Right renal pelvis (tissue), 4 donors: ENCODE measurements around the gene COL7A1. TPM values are rescaled to one million over a fixed set of nuclear protein-coding genes. Genes with fewer than 3 reads are reported as not detected.

Experiments
- DNase-seq, 4 donors: peaks; one replicate each; pipeline ENCODE4 v3.0.0-alpha.2; 2013; ENCODE audit warnings: low read depth in 4 of 4, low spot score in 3 of 4, missing footprints in 1 of 4
- polyA plus RNA-seq, 4 donors: library from polyadenylated mRNA; unstranded; fragments of 120-200 nt; gene quantifications; one replicate each; pipeline ENCODE4 v1.2.1, GENCODE V29; 2013; ENCODE audit not compliant: insufficient read length in 4 of 4

Gene COL7A1
- polyA plus RNA-seq, 4 donors, result 17.3 to 18.3 (median 17.8) TPM

- no peak for DNase-seq
Observed at GRCh38 chr3:48514431-48515227, 80.5 kb downstream of the COL7A1 start.

Other genes starting within 250 kb of the COL7A1 start
- gene FBXW12, start 223.1 kb downstream of the COL7A1 start, polyA plus RNA-seq, result under 1 TPM; 0.33 to 0.56 (median 0.41) TPM
- 100 to 1,000 TPM; 163 to 236 (median 188) TPM for gene PLXNB1, start 165.2 kb downstream of the COL7A1 start, polyA plus RNA-seq
- gene CCDC51, start 155.2 kb downstream of the COL7A1 start, polyA plus RNA-seq, result 10 to 100 TPM; 25.2 to 29.7 (median 27.8) TPM
- 100 to 1,000 TPM; 293 to 334 (median 315) TPM for gene TMA7, start 155.1 kb downstream of the COL7A1 start, polyA plus RNA-seq
- 10 to 100 TPM; 12.6 to 16.9 (median 14.5) TPM for gene ATRIP, start 148.6 kb downstream of the COL7A1 start, polyA plus RNA-seq
- gene SHISA5, start 91.2 kb downstream of the COL7A1 start, polyA plus RNA-seq, result 100 to 1,000 TPM; 111 to 120 (median 112) TPM
- 1 to 10 TPM; 3.9 to 5.4 (median 4.9) TPM for gene PFKFB4, start 38.5 kb downstream of the COL7A1 start, polyA plus RNA-seq
- under 1 TPM; 0.19 to 0.66 (median 0.57) TPM for gene UCN2, start 31.5 kb downstream of the COL7A1 start, polyA plus RNA-seq
- gene UQCRC1, start 14.3 kb upstream of the COL7A1 start, polyA plus RNA-seq, result 100 to 1,000 TPM; 262 to 323 (median 276) TPM
- gene TMEM89, start 26.4 kb upstream of the COL7A1 start, polyA plus RNA-seq, result under 1 TPM in 1 of 4 donors, not detected in 3; 0.21 TPM
- gene SLC26A6, start 40.1 kb upstream of the COL7A1 start, polyA plus RNA-seq, result 10 to 100 TPM; 20.7 to 30.9 (median 23.1) TPM
- 1 to 10 TPM in 3 of 4 donors, under 1 TPM in 1; 0.96 to 1.4 (median 1.1) TPM for gene CELSR3, start 67.6 kb upstream of the COL7A1 start, polyA plus RNA-seq
- 10 to 100 TPM; 13.8 to 22.2 (median 18.0) TPM for gene NCKIPSD, start 90.6 kb upstream of the COL7A1 start, polyA plus RNA-seq
- 100 to 1,000 TPM; 183 to 280 (median 215) TPM for gene IP6K2, start 121.9 kb upstream of the COL7A1 start, polyA plus RNA-seq